Measurements from ENCODE around the gene ALG11. TPM values are rescaled to one million over a fixed set of nuclear protein-coding genes. Genes with fewer than 3 reads are reported as not detected.

Gene ALG11
- total RNA-seq, 1 experiment from 2014 or later, result 23.9 TPM

DNA sequence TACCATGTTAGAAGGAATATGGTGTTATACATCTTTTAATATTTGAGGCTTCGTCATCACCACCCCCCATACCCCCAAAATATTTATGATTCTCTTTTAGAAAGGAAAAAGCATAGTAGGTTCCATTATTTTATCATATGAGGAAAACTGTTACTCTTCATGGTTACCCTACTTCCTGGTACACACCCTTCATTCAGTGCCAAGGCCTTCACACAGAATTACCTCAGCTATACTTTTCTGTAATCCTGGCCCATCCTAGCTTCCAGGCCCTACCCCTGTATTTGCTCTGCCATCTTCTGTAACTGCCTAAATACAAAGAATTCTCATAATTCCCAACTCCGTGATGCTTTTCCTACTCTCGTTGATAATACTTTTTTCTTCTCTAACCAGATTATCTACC is 8.0 kb downstream of the ALG11 start:
- H3K9me3 ChIP-seq (ENCODE audit: control insufficient read depth, insufficient read depth, low read depth, low read length), result no peaks in the 10 kb centered on the region
- intact Hi-C loops (cut with micrococcal nuclease; ENCODE audit: unreplicated experiment) (no loop called here), in situ Hi-C loops (cut with HindIII; ENCODE audit: low pct_unique_long_range_greater_than_20kb, low sequenced_read_pairs) (no loop called here)
- no TSS peak for BruUV-seq (replicated peaks)
- ATAC-seq (no peak), DNase-seq (ENCODE audit: low read depth, low spot score) (no peak)
- TF ChIP-seq, protein P1, sequence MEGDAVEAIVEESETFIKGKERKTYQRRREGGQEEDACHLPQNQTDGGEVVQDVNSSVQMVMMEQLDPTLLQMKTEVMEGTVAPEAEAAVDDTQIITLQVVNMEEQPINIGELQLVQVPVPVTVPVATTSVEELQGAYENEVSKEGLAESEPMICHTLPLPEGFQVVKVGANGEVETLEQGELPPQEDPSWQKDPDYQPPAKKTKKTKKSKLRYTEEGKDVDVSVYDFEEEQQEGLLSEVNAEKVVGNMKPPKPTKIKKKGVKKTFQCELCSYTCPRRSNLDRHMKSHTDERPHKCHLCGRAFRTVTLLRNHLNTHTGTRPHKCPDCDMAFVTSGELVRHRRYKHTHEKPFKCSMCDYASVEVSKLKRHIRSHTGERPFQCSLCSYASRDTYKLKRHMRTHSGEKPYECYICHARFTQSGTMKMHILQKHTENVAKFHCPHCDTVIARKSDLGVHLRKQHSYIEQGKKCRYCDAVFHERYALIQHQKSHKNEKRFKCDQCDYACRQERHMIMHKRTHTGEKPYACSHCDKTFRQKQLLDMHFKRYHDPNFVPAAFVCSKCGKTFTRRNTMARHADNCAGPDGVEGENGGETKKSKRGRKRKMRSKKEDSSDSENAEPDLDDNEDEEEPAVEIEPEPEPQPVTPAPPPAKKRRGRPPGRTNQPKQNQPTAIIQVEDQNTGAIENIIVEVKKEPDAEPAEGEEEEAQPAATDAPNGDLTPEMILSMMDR (IDR thresholded peaks at IDR 0.05), result no peak
- TF ChIP-seq, protein P2, sequence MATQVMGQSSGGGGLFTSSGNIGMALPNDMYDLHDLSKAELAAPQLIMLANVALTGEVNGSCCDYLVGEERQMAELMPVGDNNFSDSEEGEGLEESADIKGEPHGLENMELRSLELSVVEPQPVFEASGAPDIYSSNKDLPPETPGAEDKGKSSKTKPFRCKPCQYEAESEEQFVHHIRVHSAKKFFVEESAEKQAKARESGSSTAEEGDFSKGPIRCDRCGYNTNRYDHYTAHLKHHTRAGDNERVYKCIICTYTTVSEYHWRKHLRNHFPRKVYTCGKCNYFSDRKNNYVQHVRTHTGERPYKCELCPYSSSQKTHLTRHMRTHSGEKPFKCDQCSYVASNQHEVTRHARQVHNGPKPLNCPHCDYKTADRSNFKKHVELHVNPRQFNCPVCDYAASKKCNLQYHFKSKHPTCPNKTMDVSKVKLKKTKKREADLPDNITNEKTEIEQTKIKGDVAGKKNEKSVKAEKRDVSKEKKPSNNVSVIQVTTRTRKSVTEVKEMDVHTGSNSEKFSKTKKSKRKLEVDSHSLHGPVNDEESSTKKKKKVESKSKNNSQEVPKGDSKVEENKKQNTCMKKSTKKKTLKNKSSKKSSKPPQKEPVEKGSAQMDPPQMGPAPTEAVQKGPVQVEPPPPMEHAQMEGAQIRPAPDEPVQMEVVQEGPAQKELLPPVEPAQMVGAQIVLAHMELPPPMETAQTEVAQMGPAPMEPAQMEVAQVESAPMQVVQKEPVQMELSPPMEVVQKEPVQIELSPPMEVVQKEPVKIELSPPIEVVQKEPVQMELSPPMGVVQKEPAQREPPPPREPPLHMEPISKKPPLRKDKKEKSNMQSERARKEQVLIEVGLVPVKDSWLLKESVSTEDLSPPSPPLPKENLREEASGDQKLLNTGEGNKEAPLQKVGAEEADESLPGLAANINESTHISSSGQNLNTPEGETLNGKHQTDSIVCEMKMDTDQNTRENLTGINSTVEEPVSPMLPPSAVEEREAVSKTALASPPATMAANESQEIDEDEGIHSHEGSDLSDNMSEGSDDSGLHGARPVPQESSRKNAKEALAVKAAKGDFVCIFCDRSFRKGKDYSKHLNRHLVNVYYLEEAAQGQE (IDR thresholded peaks at IDR 0.05; ENCODE audit: insufficient read depth in 1 of 2, low read depth in 2 of 2, low read length in 1 of 2), result no peak
- no peak for TF ChIP-seq POLR2AphosphoS5 (IDR thresholded peaks at IDR 0.05; ENCODE audit: low read depth, low read length)
- TF ChIP-seq SIN3A (IDR thresholded peaks at IDR 0.05; ENCODE audit: borderline replicate concordance, insufficient read depth, low read depth, low read length), result no peak
- TF ChIP-seq TCF7L2 (IDR thresholded peaks at IDR 0.05; ENCODE audit: low read depth, low read length), result no peak
- H3K27me3 ChIP-seq (ENCODE audit: control insufficient read depth, insufficient read depth, low read length), result no peaks in the 10 kb centered on the region
- no peak overlapping the region for H3K4me3 ChIP-seq (ENCODE audit: low read depth in 2 of 2, low read length in 2 of 2)
- H3K27ac ChIP-seq (ENCODE audit: low read length), result no peak overlapping the region
- CTCF ChIA-PET, result no interaction called here
- H3K36me3 ChIP-seq (ENCODE audit: control insufficient read depth, insufficient read depth, low read length), result peaks cover 3% of the 10 kb centered on the region
- POLR2A ChIA-PET, result no interaction called here
- H3K4me1 ChIP-seq (ENCODE audit: control insufficient read depth, insufficient read depth, low read length), result no peaks in the 10 kb centered on the region

GRCh38 chr13:52022356-52022755 is 10.2 kb downstream of the ALG11 start:
- in situ Hi-C loops (cut with HindIII; ENCODE audit: low pct_unique_long_range_greater_than_20kb, low sequenced_read_pairs) (no loop called here), intact Hi-C loops (cut with micrococcal nuclease; ENCODE audit: unreplicated experiment) (no loop called here)
- no TSS peak for BruUV-seq (replicated peaks)
- DNase-seq (ENCODE audit: low read depth, low spot score) (no peak), ATAC-seq (no peak)
- ChIA-PET POLR2A (no interaction called here), CTCF (no interaction called here)
- Histone ChIP-seq H3K36me3 (ENCODE audit: control insufficient read depth, insufficient read depth, low read length) (peaks cover 3% of the 10 kb centered on the region), H3K9me3 (ENCODE audit: control insufficient read depth, insufficient read depth, low read depth, low read length) (no peaks in the 10 kb centered on the region), H3K4me1 (ENCODE audit: control insufficient read depth, insufficient read depth, low read length) (no peaks in the 10 kb centered on the region), H3K27ac (ENCODE audit: low read length) (no peak overlapping the region), H3K4me3 (ENCODE audit: low read depth in 2 of 2, low read length in 2 of 2) (no peak overlapping the region), H3K27me3 (ENCODE audit: control insufficient read depth, insufficient read depth, low read length) (no peaks in the 10 kb centered on the region)
- no peak for TF ChIP-seq POLR2AphosphoS5 (IDR thresholded peaks at IDR 0.05; ENCODE audit: low read depth, low read length)
- no peak for TF ChIP-seq SIN3A (IDR thresholded peaks at IDR 0.05; ENCODE audit: borderline replicate concordance, insufficient read depth, low read depth, low read length)
- no peak for TF ChIP-seq TCF7L2 (IDR thresholded peaks at IDR 0.05; ENCODE audit: low read depth, low read length)
- TF ChIP-seq, protein P2 (IDR thresholded peaks at IDR 0.05; ENCODE audit: insufficient read depth in 1 of 2, low read depth in 2 of 2, low read length in 1 of 2), result no peak
- TF ChIP-seq, protein P1 (IDR thresholded peaks at IDR 0.05), result no peak

Measured in Panc1 (cell line).